Measurements from ENCODE around the gene KRT32. TPM values are rescaled to one million over a fixed set of nuclear protein-coding genes. Genes with fewer than 3 reads are reported as not detected.

Gene KRT32

Small RNA genes lying within 50 kb of the gene (small RNA-seq; reads per million reads assigned to genes)
- not detected for gene RNU2-32P (ENCODE audit: insufficient read depth)
